Measurements from ENCODE around the gene RBM34.
"Not testable (repeated sequence)": the region's sequence is repeated elsewhere in the genome, so short reads cannot be mapped to it uniquely, and the experiment has no call there.

GRCh38 chr1:235091319-235092044 lies 69.6 kb downstream of the RBM34 start:
- TF ChIP-seq POLR2A (IDR thresholded peaks at IDR 0.05; ENCODE audit: low read length); GATA1 (IDR thresholded peaks at IDR 0.05; ENCODE audit: low read depth, low read length): not testable (repeated sequence)
